Neural progenitor cell (in vitro differentiated cells): ENCODE measurements around the gene AANAT.

Experiments used
- CTCF ChIP-seq: fragments of 200-600 bp; sonication (generic); IDR thresholded peaks from 2 replicates; pipeline ENCODE4 v1.5.1; 2017; ENCODE audit warnings: antibody characterized with exemption, mild to moderate bottlenecking
- EZH2 ChIP-seq: fragments of 200-600 bp; sonication (generic); IDR thresholded peaks from 2 replicates; pipeline ENCODE4 v1.6.1; 2017; ENCODE audit warnings: antibody characterized with exemption, mild to moderate bottlenecking, moderate library complexity
- EZH2phosphoT487 ChIP-seq: fragments of 200-600 bp; sonication (generic); IDR thresholded peaks from 2 replicates; pipeline ENCODE4 v1.6.1; 2017; ENCODE audit warnings: antibody characterized with exemption

GRCh38 chr17:76462556-76463290 lies 4.7 kb upstream of the AANAT start:
- TF ChIP-seq EZH2phosphoT487 (no peak), CTCF (no peak), EZH2 (no peak)
